CD8-positive, alpha-beta memory T cell (primary cell): ENCODE measurements around the gene HOXD12. TPM values are rescaled to one million over a fixed set of nuclear protein-coding genes. Genes with fewer than 3 reads are reported as not detected.

Experiments
- CTCF ChIA-PET: fragments of 350-600 bp; sonication (Branson Sonifier 250); formaldehyde crosslinking; loops from one replicate; lab custom pipeline; 2021; ENCODE audit warnings: antibody characterized with exemption; lab: Charles Lee
- POLR2A ChIA-PET: fragments of 350-600 bp; sonication (Branson Sonifier 250); formaldehyde crosslinking; loops from one replicate; lab custom pipeline; 2021; ENCODE audit warnings: antibody characterized with exemption; lab: Charles Lee
- DNase-seq, 5 donors: peaks; one replicate each; pipeline versions ENCODE4 v3.0.0 to v3.0.0-alpha.2; 2020 to 2022; ENCODE audit warnings: mixed read lengths in 1 of 5
- H3K27ac ChIP-seq: one replicate; pipeline ENCODE4 v1.7.0; 2013; ENCODE audit warnings: low read depth, mild to moderate bottlenecking, low read length, moderate library complexity
- H3K27me3 ChIP-seq: 2 replicates; pipeline ENCODE4 v1.7.0; 2013; ENCODE audit warnings: low read length, mild to moderate bottlenecking; ENCODE audit not compliant: insufficient read depth, poor library complexity, severe bottlenecking
- H3K36me3 ChIP-seq: 2 replicates; pipeline ENCODE4 v1.7.0; 2013; ENCODE audit warnings: mild to moderate bottlenecking, low read length, moderate library complexity; ENCODE audit not compliant: insufficient read depth
- H3K4me1 ChIP-seq: 2 replicates; pipeline ENCODE4 v1.7.0; 2013; ENCODE audit warnings: mild to moderate bottlenecking, low read length, moderate library complexity; ENCODE audit not compliant: insufficient read depth
- H3K4me3 ChIP-seq: 2 replicates; pipeline ENCODE4 v1.7.0; 2013; ENCODE audit warnings: mild to moderate bottlenecking, low read length
- H3K9me3 ChIP-seq: 2 replicates; pipeline ENCODE4 v1.7.0; 2013; ENCODE audit warnings: mild to moderate bottlenecking, low read length
- H3K27ac Mint-ChIP-seq, 8 donors: one replicate each; pipeline ENCODE4 v1.8.0; 2020 to 2021; ENCODE audit warnings: mixed read lengths in 8 of 8, mild to moderate bottlenecking in 6 of 8, inconsistent platforms in 3 of 8, moderate library complexity in 3 of 8
- H3K27me3 Mint-ChIP-seq, 2 donors: one replicate each; pipeline ENCODE4 v1.8.0; 2020 to 2021; ENCODE audit warnings: mixed read lengths in 2 of 2, mild to moderate bottlenecking in 1 of 2, moderate library complexity in 1 of 2
- H3K36me3 Mint-ChIP-seq, 3 donors: one replicate each; pipeline ENCODE4 v1.8.0; 2020 to 2021; ENCODE audit warnings: mixed read lengths in 3 of 3, inconsistent platforms in 1 of 3, mild to moderate bottlenecking in 1 of 3
- H3K4me1 Mint-ChIP-seq, 3 donors: one replicate each; pipeline ENCODE4 v1.8.0; 2020 to 2021; ENCODE audit warnings: mixed read lengths in 3 of 3, inconsistent platforms in 1 of 3, mild to moderate bottlenecking in 1 of 3
- H3K4me3 Mint-ChIP-seq, 7 donors: one replicate each; pipeline ENCODE4 v1.8.0; 2020 to 2021; ENCODE audit warnings: mixed read lengths in 7 of 7, mild to moderate bottlenecking in 6 of 7, moderate library complexity in 4 of 7, inconsistent platforms in 2 of 7
- H3K9me3 Mint-ChIP-seq, 5 donors: one replicate each; pipeline ENCODE4 v1.8.0; 2020 to 2022; ENCODE audit warnings: mixed read lengths in 5 of 5, mild to moderate bottlenecking in 3 of 5, moderate library complexity in 2 of 5, inconsistent platforms in 1 of 5
- polyA plus RNA-seq: library from polyadenylated mRNA; unstranded; fragments of 300-500 nt; fragmentation: Illumina TruSeq; gene quantifications from one replicate; pipeline ENCODE4 v1.2.3, GENCODE V29; 2021
- total RNA-seq, 2 experiments: library from RNA; stranded (reverse); gene quantifications; one replicate each; pipeline ENCODE4 v1.2.3, GENCODE V29; 2021

The HOXD12 gene
- total and polyA plus RNA-seq, 3 experiments from 2014 or later: not detected

DNA sequence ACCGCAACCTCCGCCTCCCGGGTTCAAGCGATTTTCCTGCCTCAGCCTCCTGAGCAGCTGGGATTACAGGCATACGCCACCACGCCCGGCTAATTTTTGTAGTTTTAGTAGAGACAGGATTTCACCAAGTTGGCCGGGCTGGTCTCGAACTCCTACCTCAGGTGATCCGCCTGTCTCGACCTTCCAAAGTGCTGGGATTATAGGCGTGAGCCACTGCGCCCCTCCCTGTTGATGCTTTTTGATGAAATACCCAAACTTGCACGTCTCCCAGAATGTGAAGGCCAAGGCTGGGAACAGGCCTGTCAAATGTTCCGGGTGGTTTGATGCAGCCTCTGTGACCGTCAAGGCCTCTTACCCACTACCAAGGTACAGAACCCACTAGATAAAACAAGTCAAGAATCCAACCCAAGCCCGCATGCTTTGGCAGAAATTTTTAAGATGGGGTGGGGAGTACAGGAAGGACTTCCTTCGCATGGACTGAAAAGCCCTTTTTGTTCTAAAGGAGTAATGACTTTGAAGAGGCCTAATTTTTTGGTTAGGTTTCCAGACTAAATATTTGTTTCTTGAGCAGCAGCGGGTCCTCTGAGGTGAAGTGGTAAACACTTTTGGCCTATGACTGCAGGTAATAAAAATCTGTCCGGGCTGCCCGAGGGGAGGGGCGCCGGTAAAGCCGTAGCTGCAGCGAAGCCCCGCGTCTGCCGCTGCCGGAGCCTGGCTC, 12.1 kb upstream of the HOXD12 start:
- H3K27me3 ChIP-seq: peaks cover 97% of the 10 kb centered on the region
- Mint-ChIP-seq H3K4me3 (peak overlapping the region in 3 of 7 donors; percentile 44 to 89 (median 71)), H3K36me3 (peaks cover 0 to 4% (median 2%) of the 10 kb centered on the region in 3 donors), H3K4me1 (peaks cover 10 to 15% (median 10%) of the 10 kb centered on the region in 3 donors), H3K9me3 (peaks cover 4 to 59% (median 51%) of the 10 kb centered on the region in 5 donors), H3K27ac (peak overlapping the region in 2 of 8 donors; percentile 57 to 94), H3K27me3 (peaks cover 93 to 96% of the 10 kb centered on the region in 2 donors)
- no peaks in the 10 kb centered on the region for H3K4me1 ChIP-seq
- no peak overlapping the region for H3K27ac ChIP-seq
- no peak for DNase-seq
- CTCF ChIA-PET: interaction anchor here (1.9 kb wide), 1 partner anchor 10 kb away, joined by 5 read pairs; no protein-coding TSS in a partner anchor
- H3K36me3 ChIP-seq: no peaks in the 10 kb centered on the region
- H3K9me3 ChIP-seq: peaks cover 21% of the 10 kb centered on the region
- POLR2A ChIA-PET: no interaction called here
- H3K4me3 ChIP-seq: no peak overlapping the region

DNA sequence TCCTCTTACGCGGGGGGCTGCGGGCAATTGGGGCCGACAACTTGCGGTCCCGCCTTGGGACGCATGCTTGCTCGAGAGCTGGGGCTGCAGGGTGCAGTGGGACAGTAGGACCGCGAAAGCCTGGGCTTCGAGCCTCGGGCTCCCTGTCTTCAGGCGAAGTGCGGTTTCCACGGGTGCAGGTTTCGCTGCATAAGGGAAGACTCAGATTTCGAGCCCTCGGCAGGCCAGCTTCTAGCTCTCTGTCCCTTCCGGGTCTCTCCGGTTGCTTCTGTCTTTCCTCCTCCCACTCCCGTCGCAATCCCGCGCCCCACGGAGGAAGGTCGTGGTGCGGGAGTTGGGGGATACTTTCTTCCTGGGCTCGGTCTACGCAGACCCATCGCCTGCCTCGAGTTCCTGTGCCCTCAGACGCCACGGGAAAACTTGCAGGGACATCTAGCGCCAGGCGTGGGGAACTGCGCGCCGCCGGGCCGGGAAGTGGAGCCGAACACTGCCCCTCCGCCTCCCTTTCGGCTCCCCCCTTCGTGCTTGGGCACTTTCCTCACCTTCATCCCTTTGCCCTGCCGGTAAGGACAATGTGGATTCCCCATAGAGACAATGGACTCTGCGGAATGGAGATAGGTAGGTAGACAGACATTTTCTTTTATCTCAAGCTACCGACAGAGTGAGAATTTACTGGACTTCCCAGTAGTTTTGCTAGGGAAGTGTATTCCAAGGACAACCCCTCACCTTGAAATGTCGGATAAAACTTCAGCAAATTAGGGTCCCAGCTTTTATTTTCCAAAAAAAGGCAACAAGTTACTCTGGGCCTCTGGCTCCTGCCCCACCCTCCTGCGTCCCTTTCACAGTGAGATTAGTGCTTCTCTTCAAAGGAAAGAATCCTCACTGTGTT, 11.3 kb upstream of the HOXD12 start:
- Histone ChIP-seq H3K9me3 (peaks cover 21% of the 10 kb centered on the region), H3K4me3 (no peak overlapping the region)

DNA sequence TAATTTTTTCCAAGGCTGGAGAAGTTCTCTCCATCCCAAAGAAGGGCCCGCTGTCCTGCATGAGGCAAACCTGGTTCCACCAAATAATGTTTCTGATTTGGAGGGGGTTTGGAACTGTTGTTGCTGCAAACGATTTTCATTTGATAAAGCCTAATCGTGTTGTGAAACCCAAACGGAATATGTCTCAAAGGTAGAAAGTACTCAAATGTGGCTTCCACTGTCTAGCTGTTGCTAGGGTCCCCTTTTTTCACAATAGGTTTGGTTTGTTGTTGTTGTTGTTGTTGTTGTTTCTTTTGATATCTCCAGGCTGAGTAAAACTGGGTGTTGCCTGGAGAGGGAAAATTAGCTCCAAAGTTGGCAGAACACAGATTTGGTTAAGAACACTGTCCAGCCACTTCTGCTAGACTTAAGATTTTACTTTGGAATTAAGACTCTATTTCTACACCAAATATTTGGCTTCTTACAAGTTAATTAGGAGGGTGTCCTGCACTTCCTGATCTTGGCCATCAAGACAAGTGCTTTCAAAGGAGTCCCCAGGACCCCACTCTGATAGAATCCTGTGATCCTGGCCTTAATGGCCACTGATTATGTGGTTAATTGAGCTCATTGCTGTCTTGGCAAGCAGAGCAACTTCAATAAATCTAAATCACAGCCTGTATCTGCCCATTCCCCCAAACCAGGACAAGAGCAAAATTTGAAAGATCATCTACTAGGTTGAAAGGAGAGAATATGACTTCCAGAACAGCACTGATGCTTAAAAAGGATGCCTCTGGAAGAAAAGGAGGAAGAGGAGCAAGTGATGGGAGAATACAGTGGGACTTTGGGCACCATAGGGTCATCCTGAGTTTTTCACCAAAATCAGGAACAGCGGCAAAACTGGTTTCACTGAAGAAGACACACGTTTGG, 10.4 kb upstream of the HOXD12 start:
- peaks cover 88 to 90% of the 10 kb centered on the region in 2 donors for H3K27me3 Mint-ChIP-seq
- Histone ChIP-seq H3K9me3 (peaks cover 19% of the 10 kb centered on the region), H3K4me3 (no peak overlapping the region), H3K4me1 (no peaks in the 10 kb centered on the region), H3K27ac (no peak overlapping the region), H3K27me3 (peaks cover 90% of the 10 kb centered on the region), H3K36me3 (no peaks in the 10 kb centered on the region)
- ChIA-PET POLR2A (interaction anchor here (1.0 kb wide), 1 partner anchor 1749 kb away, joined by 4 read pairs; no protein-coding TSS in a partner anchor), CTCF (interaction anchor here (0.8 to 1.9 kb wide), 2 partner anchors 8 to 25 kb away, joined by 3 to 5 read pairs; no protein-coding TSS in a partner anchor)
- peaks cover 0 to 4% (median 2%) of the 10 kb centered on the region in 3 donors for H3K36me3 Mint-ChIP-seq
- H3K4me1 Mint-ChIP-seq: peaks cover 15 to 26% (median 20%) of the 10 kb centered on the region in 3 donors
- H3K9me3 Mint-ChIP-seq: peaks cover 4 to 54% (median 40%) of the 10 kb centered on the region in 5 donors
- no peak for DNase-seq
- peak overlapping the region in 1 of 8 donors; percentile 68 for H3K27ac Mint-ChIP-seq
- H3K4me3 Mint-ChIP-seq: peak overlapping the region in 1 of 7 donors; percentile 62

More for the DNA sequence above, 11.3 kb upstream of the HOXD12 start:
- peaks cover 8 to 18% (median 12%) of the 10 kb centered on the region in 3 donors for H3K4me1 Mint-ChIP-seq
- H3K4me3 Mint-ChIP-seq: peak overlapping the region; percentile 41 to 85 (median 68)
- DNase-seq: no peak
- H3K27ac Mint-ChIP-seq: peak overlapping the region in 2 of 8 donors; percentile 31 to 94
- H3K27me3 ChIP-seq: peaks cover 91% of the 10 kb centered on the region
- H3K27me3 Mint-ChIP-seq: peaks cover 88 to 90% of the 10 kb centered on the region in 2 donors
- H3K9me3 Mint-ChIP-seq: peaks cover 4 to 54% (median 43%) of the 10 kb centered on the region in 5 donors
- CTCF ChIA-PET: interaction anchor here (0.8 to 1.9 kb wide), 2 partner anchors 9 to 26 kb away, joined by 3 to 5 read pairs; no protein-coding TSS in a partner anchor
- no peaks in the 10 kb centered on the region for H3K4me1 ChIP-seq
- H3K36me3 ChIP-seq: no peaks in the 10 kb centered on the region
- POLR2A ChIA-PET: no interaction called here
- peaks cover 0 to 4% (median 2%) of the 10 kb centered on the region in 3 donors for H3K36me3 Mint-ChIP-seq
- H3K27ac ChIP-seq: no peak overlapping the region

DNA sequence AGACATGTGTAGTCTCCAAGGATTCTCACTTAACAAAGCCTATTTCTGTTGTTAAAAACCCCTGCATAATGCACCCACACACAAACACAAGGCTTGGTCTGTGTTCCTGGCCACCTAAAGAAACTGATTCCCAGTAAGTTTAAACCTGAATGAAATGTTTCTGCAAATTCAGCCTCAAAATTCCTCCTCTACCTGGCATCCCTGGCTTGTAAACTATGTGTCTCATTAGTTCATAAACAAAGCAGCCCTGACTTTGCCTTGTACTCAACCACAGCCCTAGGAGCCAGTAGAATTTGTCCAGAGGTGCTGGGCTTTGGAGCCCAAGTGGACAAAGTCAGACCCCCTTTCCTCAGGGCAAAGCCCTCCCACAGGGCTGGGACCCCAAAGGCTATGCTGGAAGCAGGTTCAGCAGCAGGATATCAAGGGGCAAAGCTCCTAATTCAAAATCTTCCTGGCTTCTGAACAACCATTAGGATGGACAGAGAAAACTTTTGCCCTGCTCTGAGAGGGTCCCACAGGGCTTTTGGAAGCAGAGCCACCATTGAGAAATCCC, 9.7 kb upstream of the HOXD12 start:
- no peak for DNase-seq
- Mint-ChIP-seq H3K4me1 (peaks cover 15 to 26% (median 21%) of the 10 kb centered on the region in 3 donors), H3K4me3 (peak overlapping the region in 2 of 7 donors; percentile 16 to 44), H3K27ac (peak overlapping the region in 1 of 8 donors; percentile 68), H3K36me3 (peaks cover 0 to 4% (median 2%) of the 10 kb centered on the region in 3 donors), H3K27me3 (peaks cover 89 to 90% of the 10 kb centered on the region in 2 donors), H3K9me3 (peaks cover 4 to 49% (median 38%) of the 10 kb centered on the region in 5 donors)
- Histone ChIP-seq H3K36me3 (no peaks in the 10 kb centered on the region), H3K4me3 (no peak overlapping the region), H3K27me3 (peaks cover 89% of the 10 kb centered on the region), H3K27ac (no peak overlapping the region), H3K4me1 (no peaks in the 10 kb centered on the region), H3K9me3 (peaks cover 13% of the 10 kb centered on the region)
- ChIA-PET CTCF (no interaction called here), POLR2A (interaction anchor here (1.0 kb wide), 1 partner anchor 1750 kb away, joined by 4 read pairs; no protein-coding TSS in a partner anchor)

DNA sequence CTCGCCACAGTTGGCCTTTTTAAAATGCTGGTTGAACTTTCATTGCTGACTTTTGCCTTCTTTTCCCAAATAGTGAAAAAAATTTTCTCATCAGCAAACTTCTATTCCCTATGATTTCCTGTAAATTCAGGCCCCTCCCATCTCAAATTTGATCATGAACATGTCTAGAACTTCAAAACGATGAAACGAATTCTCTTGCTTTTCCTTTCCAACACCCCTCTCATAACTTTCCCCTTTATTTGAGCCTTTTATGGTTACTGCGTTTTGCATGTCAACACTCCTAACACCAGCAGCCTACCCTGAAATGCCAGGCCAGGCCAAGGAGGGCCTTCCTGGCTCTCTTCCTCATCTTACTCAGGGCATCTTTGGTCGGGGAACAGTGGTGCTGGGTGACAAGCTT, 8.7 kb upstream of the HOXD12 start:
- Histone ChIP-seq H3K4me3 (no peak overlapping the region), H3K4me1 (no peaks in the 10 kb centered on the region), H3K36me3 (no peaks in the 10 kb centered on the region), H3K9me3 (peaks cover 8% of the 10 kb centered on the region), H3K27me3 (peaks cover 88% of the 10 kb centered on the region), H3K27ac (no peak overlapping the region)
- POLR2A ChIA-PET: no interaction called here
- Mint-ChIP-seq H3K27ac (peak overlapping the region in 2 of 8 donors; percentile 47 to 68), H3K36me3 (peaks cover 0 to 4% (median 2%) of the 10 kb centered on the region in 3 donors), H3K4me3 (peak overlapping the region in 2 of 7 donors; percentile 43 to 46), H3K27me3 (peaks cover 90% of the 10 kb centered on the region in 2 donors), H3K9me3 (peaks cover 9 to 48% (median 38%) of the 10 kb centered on the region in 5 donors), H3K4me1 (peaks cover 15 to 26% (median 22%) of the 10 kb centered on the region in 3 donors)
- CTCF ChIA-PET: no interaction called here
- DNase-seq: no peak

DNA sequence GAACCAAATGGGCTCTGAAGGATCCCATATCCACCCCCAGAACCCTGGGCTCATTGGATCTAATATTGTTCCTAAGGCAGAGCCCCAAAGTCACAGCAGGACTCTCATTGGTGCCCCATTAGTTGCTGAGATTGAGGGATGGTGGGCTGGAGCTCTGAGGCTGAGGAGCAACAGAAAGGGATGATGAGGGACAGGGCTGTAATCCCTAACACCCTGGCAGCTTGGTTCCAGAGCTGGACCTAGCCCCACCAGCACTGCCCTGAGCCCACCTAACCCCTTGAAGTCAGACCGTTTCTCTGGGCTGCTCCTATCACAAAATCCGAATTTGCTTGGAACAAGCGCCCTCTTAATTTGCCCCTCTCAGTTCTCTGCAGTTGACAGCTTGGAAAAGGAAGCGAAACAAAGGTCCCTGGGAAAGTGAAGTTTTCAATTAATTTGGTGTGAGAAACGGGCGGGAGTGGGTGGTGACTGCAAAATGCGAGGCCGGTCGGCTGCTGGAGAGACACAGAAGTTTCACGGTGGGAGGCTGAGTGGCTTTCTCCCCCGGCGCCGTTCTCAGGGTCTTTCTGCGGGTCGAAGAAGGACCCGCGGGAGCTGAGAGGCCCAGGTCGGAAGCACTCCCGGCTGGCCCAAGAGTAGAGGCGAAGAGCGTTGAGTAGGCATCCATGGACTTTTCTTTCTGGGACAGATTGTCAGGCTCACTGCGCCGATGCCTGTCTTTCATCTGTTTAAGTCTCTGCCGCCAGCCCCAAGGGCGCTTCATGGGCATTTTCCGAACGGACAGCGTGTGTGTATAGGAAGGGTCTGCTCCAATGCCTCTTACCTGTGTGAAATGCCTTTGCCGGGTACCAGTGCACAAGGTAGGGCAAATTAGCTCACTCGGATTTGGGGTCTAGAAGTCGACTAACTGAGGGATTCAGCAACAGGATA, 8.0 kb upstream of the HOXD12 start:
- peaks cover 11 to 49% (median 35%) of the 10 kb centered on the region in 5 donors for H3K9me3 Mint-ChIP-seq
- CTCF ChIA-PET: no interaction called here

More for the DNA sequence above, 8.0 kb upstream of the HOXD12 start:
- peaks cover 18 to 32% (median 29%) of the 10 kb centered on the region in 3 donors for H3K4me1 Mint-ChIP-seq
- peaks cover 5% of the 10 kb centered on the region for H3K4me1 ChIP-seq
- DNase-seq: no peak
- peaks cover 85% of the 10 kb centered on the region for H3K27me3 ChIP-seq
- peaks cover 91 to 93% of the 10 kb centered on the region in 2 donors for H3K27me3 Mint-ChIP-seq
- peak overlapping the region in 4 of 8 donors; percentile 22 to 69 (median 58) for H3K27ac Mint-ChIP-seq
- no peaks in the 10 kb centered on the region for H3K36me3 ChIP-seq
- peaks cover 7% of the 10 kb centered on the region for H3K9me3 ChIP-seq
- peaks cover 0 to 4% (median 2%) of the 10 kb centered on the region in 3 donors for H3K36me3 Mint-ChIP-seq
- POLR2A ChIA-PET: no interaction called here
- no peak overlapping the region for H3K4me3 ChIP-seq
- H3K4me3 Mint-ChIP-seq: peak overlapping the region; percentile 46 to 81 (median 57)
- no peak overlapping the region for H3K27ac ChIP-seq
